ENCODE data around the gene SLC13A3. TPM values are rescaled to one million over a fixed set of nuclear protein-coding genes. Genes with fewer than 3 reads are reported as not detected.

Gene SLC13A3
- total RNA-seq, 5 donors from 2014 or later (not counting 1 experiment from before 2014, with no cell fraction given) = 0.16 to 0.49 (median 0.33) TPM; not detected in 1

DNA sequence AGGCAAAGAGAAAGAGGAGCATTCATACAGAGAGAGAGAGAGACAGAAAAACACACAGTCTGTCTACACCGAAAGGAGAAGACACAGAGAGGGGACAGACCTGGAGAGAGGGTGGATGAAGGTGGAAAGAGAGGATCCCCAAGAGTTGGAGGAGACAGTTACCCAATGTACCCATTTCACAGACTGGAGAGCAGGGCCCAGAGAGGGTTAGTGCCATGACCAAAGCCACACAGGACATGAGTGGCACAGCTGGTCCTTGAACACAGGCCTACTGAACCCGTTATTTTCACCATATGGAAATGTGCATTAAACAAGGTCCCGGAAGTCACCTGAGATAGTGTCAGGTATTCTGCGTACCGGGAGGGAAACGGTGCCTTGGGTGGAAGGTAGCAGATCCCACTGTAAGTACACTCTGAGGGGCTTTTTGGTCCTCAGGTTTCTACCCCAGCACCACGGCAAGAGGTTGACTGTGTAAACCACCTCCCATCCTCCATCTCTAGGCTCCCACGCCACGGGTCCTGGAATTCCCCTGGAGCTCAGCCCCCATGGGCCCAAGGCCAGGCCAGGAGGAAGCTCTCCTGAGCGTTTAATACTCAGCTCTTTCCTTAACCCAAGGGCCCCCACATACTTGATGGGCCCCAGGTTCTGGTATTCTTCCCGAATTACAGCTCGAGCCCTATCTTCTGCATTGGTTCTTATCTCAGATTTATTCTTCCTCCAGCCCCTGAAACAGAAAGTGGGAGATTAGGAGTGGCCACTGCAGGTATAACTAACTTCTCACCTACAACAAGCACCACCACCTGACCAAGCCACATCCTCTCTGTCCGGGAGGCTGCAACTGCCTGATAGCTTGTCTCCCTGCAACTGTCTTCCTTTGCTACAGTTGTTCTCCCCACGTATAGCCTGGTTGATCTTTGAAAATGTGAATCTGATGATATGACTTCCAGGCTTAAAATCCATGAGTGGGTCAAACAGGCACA lies 62.4 kb downstream of the SLC13A3 start:
- ChIA-PET POLR2A (no interaction called here), CTCF (no interaction called here)
- Mint-ChIP-seq H3K4me3 (no peak overlapping the region), H3K36me3 (no peaks in the 10 kb centered on the region), H3K4me1 (peaks cover 0 to 4% (median 4%) of the 10 kb centered on the region in 3 donors), H3K27ac (no peak overlapping the region), H3K27me3 (no peaks in the 10 kb centered on the region), H3K9me3 (no peaks in the 10 kb centered on the region)
- no peak overlapping the region for H3K27ac ChIP-seq (ENCODE audit: low read length)
- H3K27me3 ChIP-seq (replicated peaks in 1 of 2; ENCODE audit: control insufficient read depth in 2 of 2, extremely low read depth in 1 of 2, insufficient read depth in 2 of 2, low read length in 1 of 2) = peaks cover 2 to 7% of the 10 kb centered on the region in 2 experiments
- H3K4me3 ChIP-seq (ENCODE audit: control insufficient read depth in 1 of 2, extremely low read depth in 1 of 2, low read length in 1 of 2) = no peak overlapping the region
- WGBS (ENCODE audit: insufficient coverage) = 39% methylated on average over 5 of the region's 14 CpGs
- peak in 1 of 35 experiments; percentile 3 for DNase-seq
- H3K4me1 ChIP-seq (ENCODE audit: control insufficient read depth in 1 of 2, extremely low read depth in 1 of 2, insufficient read depth in 2 of 2, low read length in 2 of 2) = peaks cover 0 to 6% of the 10 kb centered on the region in 2 experiments
- H3K9me3 ChIP-seq = peaks cover 2% of the 10 kb centered on the region
- peak in 1 of 4 experiments; percentile 44 for ATAC-seq (replicated peaks in 1 of 4)
- H3K36me3 ChIP-seq (ENCODE audit: control insufficient read depth in 2 of 2, extremely low read depth in 1 of 2, insufficient read depth in 1 of 2, low read length in 1 of 2) = no peaks in the 10 kb centered on the region

DNA sequence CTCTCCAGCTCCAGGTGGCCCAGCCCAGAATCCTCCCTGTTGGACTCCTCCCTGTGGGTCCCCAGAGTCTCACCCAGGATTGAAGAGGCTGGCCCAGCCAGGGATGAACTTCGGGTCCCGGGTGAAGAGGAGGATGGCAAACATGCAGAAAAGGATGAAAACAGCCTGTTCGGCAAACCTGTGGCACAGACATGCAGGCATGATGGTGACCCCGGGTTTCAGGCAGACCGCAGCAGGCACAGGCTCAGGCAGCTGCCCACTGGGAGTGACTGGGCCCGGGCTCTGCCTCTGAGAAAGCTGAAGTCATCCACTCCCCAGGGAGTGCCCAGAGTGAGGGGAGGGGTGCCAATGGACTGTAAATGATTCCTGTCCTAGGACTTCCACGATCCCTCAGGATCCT lies 63.3 kb downstream of the SLC13A3 start:
- no peak overlapping the region for H3K27ac ChIP-seq (ENCODE audit: low read length)
- H3K36me3 ChIP-seq (ENCODE audit: control insufficient read depth in 2 of 2, extremely low read depth in 1 of 2, insufficient read depth in 1 of 2, low read length in 1 of 2) = no peaks in the 10 kb centered on the region
- H3K27me3 Mint-ChIP-seq = no peaks in the 10 kb centered on the region
- H3K4me3 Mint-ChIP-seq = no peak overlapping the region
- H3K36me3 Mint-ChIP-seq = no peaks in the 10 kb centered on the region
- H3K27me3 ChIP-seq (replicated peaks in 1 of 2; ENCODE audit: control insufficient read depth in 2 of 2, extremely low read depth in 1 of 2, insufficient read depth in 2 of 2, low read length in 1 of 2) = peaks cover 2 to 12% of the 10 kb centered on the region in 2 experiments
- peaks cover 0 to 4% (median 4%) of the 10 kb centered on the region in 3 donors for H3K4me1 Mint-ChIP-seq
- peaks cover 0 to 6% of the 10 kb centered on the region in 2 experiments for H3K4me1 ChIP-seq (ENCODE audit: control insufficient read depth in 1 of 2, extremely low read depth in 1 of 2, insufficient read depth in 2 of 2, low read length in 2 of 2)
- ChIA-PET POLR2A (no interaction called here), CTCF (no interaction called here)
- H3K4me3 ChIP-seq (ENCODE audit: control insufficient read depth in 1 of 2, extremely low read depth in 1 of 2, low read length in 1 of 2) = no peak overlapping the region
- no peaks in the 10 kb centered on the region for H3K9me3 Mint-ChIP-seq
- WGBS (ENCODE audit: insufficient coverage) = 88% methylated on average over 6 of the region's 7 CpGs
- peaks cover 2% of the 10 kb centered on the region for H3K9me3 ChIP-seq
- no peak overlapping the region for H3K27ac Mint-ChIP-seq
- DNase-seq (no peak), ATAC-seq (replicated peaks in 1 of 4) (no peak)

DNA sequence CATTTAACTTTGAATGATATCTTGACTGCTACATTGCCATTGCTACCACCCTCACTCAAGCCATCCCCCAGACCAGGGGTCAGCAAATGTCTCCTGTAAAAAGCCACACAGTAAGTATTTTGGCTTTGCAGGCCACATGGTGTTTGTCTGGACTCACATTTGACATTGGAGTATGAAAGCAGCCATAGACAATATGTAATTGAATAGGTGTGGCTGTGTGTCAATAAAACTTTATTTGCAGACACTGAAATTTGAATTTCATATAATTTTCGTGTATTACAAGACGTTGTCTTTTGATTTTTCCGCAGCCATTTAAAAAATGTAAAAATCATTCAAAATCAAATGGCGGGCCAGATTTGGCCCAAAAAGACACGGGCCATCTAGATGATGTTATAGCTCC lies 64.5 kb downstream of the SLC13A3 start:
- H3K27me3 ChIP-seq (replicated peaks in 1 of 2; ENCODE audit: control insufficient read depth in 2 of 2, extremely low read depth in 1 of 2, insufficient read depth in 2 of 2, low read length in 1 of 2) = peaks cover 2 to 12% of the 10 kb centered on the region in 2 experiments
- Mint-ChIP-seq H3K4me3 (no peak overlapping the region), H3K36me3 (no peaks in the 10 kb centered on the region), H3K27ac (no peak overlapping the region), H3K9me3 (no peaks in the 10 kb centered on the region), H3K27me3 (peaks cover 0 to under 1% of the 10 kb centered on the region in 2 donors), H3K4me1 (peaks cover 0 to 4% (median 4%) of the 10 kb centered on the region in 3 donors)
- ATAC-seq (replicated peaks in 1 of 4) = no peak
- CTCF ChIA-PET = no interaction called here
- DNase-seq = no peak
- H3K4me1 ChIP-seq (ENCODE audit: control insufficient read depth in 1 of 2, extremely low read depth in 1 of 2, insufficient read depth in 2 of 2, low read length in 2 of 2) = peaks cover 0 to 6% of the 10 kb centered on the region in 2 experiments
- POLR2A ChIA-PET = no interaction called here
- H3K36me3 ChIP-seq (ENCODE audit: control insufficient read depth in 2 of 2, extremely low read depth in 1 of 2, insufficient read depth in 1 of 2, low read length in 1 of 2) = no peaks in the 10 kb centered on the region
- no peak overlapping the region for H3K4me3 ChIP-seq (ENCODE audit: control insufficient read depth in 1 of 2, extremely low read depth in 1 of 2, low read length in 1 of 2)
- H3K27ac ChIP-seq (ENCODE audit: low read length) = no peak overlapping the region
- peaks cover 2% of the 10 kb centered on the region for H3K9me3 ChIP-seq
- WGBS (ENCODE audit: insufficient coverage) = no CpG with 5 or more reads among the region's 5 CpGs

DNA sequence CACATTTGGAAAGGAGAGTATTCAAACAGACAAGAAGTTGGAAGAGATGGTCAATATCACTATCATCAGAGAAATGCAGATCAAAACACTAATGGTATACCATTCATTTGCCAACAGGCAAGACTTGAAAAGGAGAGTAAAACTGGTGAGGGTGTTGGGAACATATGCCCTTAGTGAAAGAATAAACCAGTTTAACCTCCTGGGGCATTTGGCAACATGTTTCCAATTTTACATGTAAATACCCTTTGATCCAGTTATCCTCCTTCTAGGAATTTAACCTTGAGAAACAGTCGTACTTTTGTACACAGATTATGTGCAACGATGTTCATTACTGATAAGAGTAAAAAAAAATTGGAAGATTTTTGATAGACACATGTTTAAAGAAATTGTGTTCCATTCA lies 66.8 kb downstream of the SLC13A3 start:
- peaks cover 0 to 4% (median 4%) of the 10 kb centered on the region in 3 donors for H3K4me1 Mint-ChIP-seq
- CTCF ChIA-PET = no interaction called here
- ATAC-seq (replicated peaks in 1 of 4) = no peak

DNA sequence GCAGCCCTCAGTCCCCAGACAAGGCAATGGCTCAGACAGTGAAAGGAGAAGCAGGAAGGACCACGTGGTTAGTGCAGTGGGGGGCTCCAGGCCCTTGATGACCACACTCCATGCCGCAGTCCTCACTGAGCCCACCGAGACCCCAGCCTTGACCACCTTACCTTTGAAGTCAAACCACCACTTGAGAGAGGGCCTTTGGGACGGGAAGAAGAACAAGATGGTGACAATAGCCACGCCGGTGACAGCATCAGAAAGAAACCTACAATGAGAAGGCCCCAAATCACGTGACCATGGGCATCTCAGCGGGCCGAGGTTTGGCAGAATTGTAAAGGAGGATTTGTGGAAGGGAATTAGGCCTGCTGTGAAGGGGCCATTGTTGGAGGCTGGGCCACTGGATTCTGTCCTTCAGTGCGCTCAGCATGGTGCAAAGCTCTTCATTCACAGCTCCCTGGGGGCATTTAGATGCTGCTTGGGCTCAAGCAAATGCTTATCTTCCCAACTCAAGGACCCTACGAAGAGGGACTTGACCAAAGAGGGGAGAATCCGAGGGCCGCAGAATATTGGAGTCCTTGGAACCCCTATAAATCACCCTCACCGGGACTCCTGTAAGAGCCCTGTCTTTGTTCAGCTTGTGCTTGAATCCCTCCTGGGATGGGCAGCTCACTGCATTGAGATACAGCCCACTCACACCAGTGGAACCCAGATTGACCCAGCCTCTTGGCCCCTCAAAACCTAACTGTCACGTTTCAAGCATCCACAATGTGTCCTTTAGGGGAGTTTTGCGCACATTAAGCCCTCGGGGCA lies 67.6 kb downstream of the SLC13A3 start:
- ATAC-seq (replicated peaks in 1 of 4) (no peak), DNase-seq (no peak)
- CTCF ChIA-PET = no interaction called here
- POLR2A ChIA-PET = no interaction called here
- H3K4me1 Mint-ChIP-seq = no peaks in the 10 kb centered on the region
- Histone ChIP-seq H3K36me3 (ENCODE audit: control insufficient read depth in 2 of 2, extremely low read depth in 1 of 2, insufficient read depth in 1 of 2, low read length in 1 of 2) (no peaks in the 10 kb centered on the region), H3K4me3 (ENCODE audit: control insufficient read depth in 1 of 2, extremely low read depth in 1 of 2, low read length in 1 of 2) (no peak overlapping the region), H3K27ac (ENCODE audit: low read length) (no peak overlapping the region), H3K9me3 (no peaks in the 10 kb centered on the region), H3K27me3 (replicated peaks in 1 of 2; ENCODE audit: control insufficient read depth in 2 of 2, extremely low read depth in 1 of 2, insufficient read depth in 2 of 2, low read length in 1 of 2) (peaks cover 2 to 14% of the 10 kb centered on the region in 2 experiments), H3K4me1 (ENCODE audit: control insufficient read depth in 1 of 2, extremely low read depth in 1 of 2, insufficient read depth in 2 of 2, low read length in 2 of 2) (peaks cover 0 to under 1% of the 10 kb centered on the region in 2 experiments)
- H3K27me3 Mint-ChIP-seq = peaks cover 7 to 10% of the 10 kb centered on the region in 2 donors
- H3K36me3 Mint-ChIP-seq = no peaks in the 10 kb centered on the region
- no peaks in the 10 kb centered on the region for H3K9me3 Mint-ChIP-seq
- H3K4me3 Mint-ChIP-seq = no peak overlapping the region
- no peak overlapping the region for H3K27ac Mint-ChIP-seq
- WGBS (ENCODE audit: insufficient coverage) = 74% methylated on average over 12 of the region's 17 CpGs

More for the DNA sequence above, 66.8 kb downstream of the SLC13A3 start:
- H3K36me3 ChIP-seq (ENCODE audit: control insufficient read depth in 2 of 2, extremely low read depth in 1 of 2, insufficient read depth in 1 of 2, low read length in 1 of 2) = no peaks in the 10 kb centered on the region
- peaks cover under 1% of the 10 kb centered on the region for H3K9me3 ChIP-seq
- no peak overlapping the region for H3K4me3 ChIP-seq (ENCODE audit: control insufficient read depth in 1 of 2, extremely low read depth in 1 of 2, low read length in 1 of 2)
- H3K27ac ChIP-seq (ENCODE audit: low read length) = no peak overlapping the region
- POLR2A ChIA-PET = no interaction called here
- H3K36me3 Mint-ChIP-seq = no peaks in the 10 kb centered on the region
- no peak overlapping the region for H3K4me3 Mint-ChIP-seq
- peaks cover 2 to 12% of the 10 kb centered on the region in 2 experiments for H3K27me3 ChIP-seq (replicated peaks in 1 of 2; ENCODE audit: control insufficient read depth in 2 of 2, extremely low read depth in 1 of 2, insufficient read depth in 2 of 2, low read length in 1 of 2)
- peaks cover 0 to 6% of the 10 kb centered on the region in 2 experiments for H3K4me1 ChIP-seq (ENCODE audit: control insufficient read depth in 1 of 2, extremely low read depth in 1 of 2, insufficient read depth in 2 of 2, low read length in 2 of 2)
- no peak for DNase-seq
- no peaks in the 10 kb centered on the region for H3K9me3 Mint-ChIP-seq
- WGBS (ENCODE audit: insufficient coverage) = no CpG with 5 or more reads among the region's 2 CpGs
- peaks cover 5 to 8% of the 10 kb centered on the region in 2 donors for H3K27me3 Mint-ChIP-seq
- H3K27ac Mint-ChIP-seq = no peak overlapping the region

DNA sequence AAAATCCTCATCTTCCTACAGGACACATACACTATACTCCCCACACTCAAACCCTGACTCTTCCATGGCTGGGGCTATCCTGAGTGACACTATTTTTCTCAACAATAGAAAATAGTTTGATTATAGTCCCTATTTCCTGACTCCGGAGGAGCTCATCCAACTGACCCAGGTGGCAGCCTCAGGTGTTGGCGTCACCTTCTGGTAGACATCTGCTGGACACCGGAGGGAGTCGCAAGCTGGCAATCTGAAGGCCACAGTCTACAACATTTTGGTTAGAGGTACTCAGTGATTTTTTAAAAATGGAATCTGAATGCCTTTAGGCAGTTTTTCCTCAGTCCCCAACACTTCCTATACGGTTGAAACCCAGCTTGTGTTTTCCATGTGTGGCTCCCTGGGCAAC lies 68.6 kb downstream of the SLC13A3 start:
- DNase-seq = no peak
- no peaks in the 10 kb centered on the region for H3K36me3 ChIP-seq (ENCODE audit: control insufficient read depth in 2 of 2, extremely low read depth in 1 of 2, insufficient read depth in 1 of 2, low read length in 1 of 2)
- H3K27me3 ChIP-seq (replicated peaks in 1 of 2; ENCODE audit: control insufficient read depth in 2 of 2, extremely low read depth in 1 of 2, insufficient read depth in 2 of 2, low read length in 1 of 2) = peaks cover 2 to 12% of the 10 kb centered on the region in 2 experiments
- no peaks in the 10 kb centered on the region for H3K4me1 ChIP-seq (ENCODE audit: control insufficient read depth in 1 of 2, extremely low read depth in 1 of 2, insufficient read depth in 2 of 2, low read length in 2 of 2)
- H3K27ac Mint-ChIP-seq = no peak overlapping the region
- ChIA-PET CTCF (no interaction called here), POLR2A (interaction anchor here in 1 of 2 donors (0.7 kb wide), 1 partner anchor 38 kb away, joined by 10 read pairs; no protein-coding TSS in a partner anchor)
- no peaks in the 10 kb centered on the region for H3K4me1 Mint-ChIP-seq
- peaks cover 9 to 12% of the 10 kb centered on the region in 2 donors for H3K27me3 Mint-ChIP-seq
- no peaks in the 10 kb centered on the region for H3K9me3 ChIP-seq
- ATAC-seq (replicated peaks in 1 of 4) = no peak
- H3K9me3 Mint-ChIP-seq = no peaks in the 10 kb centered on the region
- WGBS (ENCODE audit: insufficient coverage) = 93% methylated on average over 2 of the region's 5 CpGs
- no peak overlapping the region for H3K27ac ChIP-seq (ENCODE audit: low read length)
- no peak overlapping the region for H3K4me3 Mint-ChIP-seq
- no peaks in the 10 kb centered on the region for H3K36me3 Mint-ChIP-seq
- H3K4me3 ChIP-seq (ENCODE audit: control insufficient read depth in 1 of 2, extremely low read depth in 1 of 2, low read length in 1 of 2) = no peak overlapping the region
